NT2/D1 (cell line): ENCODE results near the gene AGAP1.

ENCODE experiments used
- SUZ12 ChIP-seq: IDR thresholded peaks from 2 replicates; pipeline ENCODE4 v1.6.1; 2011; ENCODE audit not compliant: insufficient read length, insufficient read depth; ENCODE audit errors: extremely low read depth
- YY1 ChIP-seq: IDR thresholded peaks from 2 replicates; pipeline ENCODE4 v1.6.1; 2011; ENCODE audit not compliant: insufficient read length, insufficient read depth
- ZNF274 ChIP-seq: IDR thresholded peaks from 2 replicates; pipeline ENCODE4 v1.6.1; 2011; ENCODE audit warnings: mild to moderate bottlenecking, low read depth, low read length

- no peak for TF ChIP-seq ZNF274
- TF ChIP-seq YY1 = no peak
- TF ChIP-seq SUZ12 = no peak
Measured at GRCh38 chr2:236047886-236048540, 554.2 kb downstream of the AGAP1 start.
